Smooth muscle cell (in vitro differentiated cells): ENCODE results near the gene PIK3R5. TPM values are rescaled to one million over a fixed set of nuclear protein-coding genes. Genes with fewer than 3 reads are reported as not detected.

Experiments used
- DNase-seq: peaks from one replicate; lab custom pipeline; 2025; ENCODE audit not compliant: unreplicated experiment; lab: John Stamatoyannopoulos, UW
- H2AFZ ChIP-seq: fragments of 200-600 bp; sonication (generic); 2 replicates; pipeline ENCODE4 v1.6.0; 2016; ENCODE audit warnings: antibody characterized with exemption, low read depth, mild to moderate bottlenecking
- H3F3A ChIP-seq: fragments of 200-600 bp; sonication (generic); 2 replicates; pipeline ENCODE4 v1.6.0; 2017; ENCODE audit warnings: antibody characterized with exemption, low read depth
- H3K27ac ChIP-seq: fragments of 200-600 bp; sonication (generic); 2 replicates; pipeline ENCODE4 v1.5.1; 2016; ENCODE audit warnings: low read depth, mild to moderate bottlenecking
- H3K27me3 ChIP-seq: fragments of 200-600 bp; sonication (generic); 2 replicates; pipeline ENCODE4 v1.6.1; 2016; ENCODE audit warnings: low read depth, mild to moderate bottlenecking
- H3K36me3 ChIP-seq: fragments of 200-600 bp; sonication (generic); 2 replicates; pipeline ENCODE4 v1.5.1; 2016; ENCODE audit warnings: low read depth
- H3K4me1 ChIP-seq: fragments of 200-600 bp; sonication (generic); 2 replicates; pipeline ENCODE4 v1.5.1; 2016; ENCODE audit warnings: low read depth
- H3K4me2 ChIP-seq: fragments of 200-600 bp; sonication (generic); 2 replicates; pipeline ENCODE4 v1.6.0; 2016; ENCODE audit warnings: mild to moderate bottlenecking
- H3K4me3 ChIP-seq: fragments of 200-600 bp; sonication (generic); 2 replicates; pipeline ENCODE4 v1.5.1; 2016; ENCODE audit warnings: mild to moderate bottlenecking
- H3K79me2 ChIP-seq: fragments of 200-600 bp; sonication (generic); 2 replicates; pipeline ENCODE4 v1.6.0; 2016; ENCODE audit warnings: low read depth, mild to moderate bottlenecking
- H3K9ac ChIP-seq: fragments of 200-600 bp; sonication (generic); 2 replicates; pipeline ENCODE4 v1.6.0; 2016; ENCODE audit warnings: low read depth
- H3K9me3 ChIP-seq: fragments of 200-600 bp; sonication (generic); replicated peaks from 2 replicates; pipeline ENCODE4 v1.5.1; 2016; ENCODE audit warnings: low read depth
- H4K20me1 ChIP-seq: fragments of 200-600 bp; sonication (generic); 2 replicates; pipeline ENCODE4 v1.6.0; 2016; ENCODE audit warnings: low read depth
- WGBS: methylation state at CpG from one replicate; pipeline ENCODE4 v1.1.7; 2016; ENCODE audit warnings: low lambda C conversion rate; 5-methylcytosine and 5-hydroxymethylcytosine counted together
- polyA plus RNA-seq: library from polyadenylated mRNA; unstranded; fragments of >200 nt; fragmentation: Nextera tagmentation; extraction: Ambion mirVana; gene quantifications from 2 replicates; pipeline ENCODE4 v1.2.1, GENCODE V29; 2016
- total RNA-seq: library from RNA; depleted of rRNA; stranded (reverse); fragments of >200 nt; gene quantifications from 2 replicates; pipeline ENCODE4 v1.2.3, GENCODE V29; 2014
- TF ChIP-seq, protein P1 (sequence below): fragments of 200-600 bp; sonication (generic); IDR thresholded peaks from 2 replicates; pipeline ENCODE4 v1.5.1; 2017; ENCODE audit warnings: borderline replicate concordance, mild to moderate bottlenecking, antibody characterized with exemption; ENCODE audit not compliant: insufficient read depth, poor library complexity, severe bottlenecking

The PIK3R5 gene
- total and polyA plus RNA-seq, 2 experiments from 2014 or later: not detected

GRCh38 chr17:8912084-8912981 lies 53.2 kb downstream of the PIK3R5 start:
- Histone ChIP-seq H3F3A (no peaks in the 10 kb centered on the region), H3K27me3 (peaks cover 5% of the 10 kb centered on the region), H2AFZ (no peak overlapping the region), H3K4me3 (no peak overlapping the region), H3K79me2 (no peaks in the 10 kb centered on the region), H3K4me1 (no peaks in the 10 kb centered on the region), H3K9me3 (no peaks in the 10 kb centered on the region), H4K20me1 (no peaks in the 10 kb centered on the region), H3K36me3 (no peaks in the 10 kb centered on the region), H3K27ac (no peak overlapping the region), H3K9ac (no peak overlapping the region), H3K4me2 (no peak overlapping the region)
- TF ChIP-seq, protein P1, sequence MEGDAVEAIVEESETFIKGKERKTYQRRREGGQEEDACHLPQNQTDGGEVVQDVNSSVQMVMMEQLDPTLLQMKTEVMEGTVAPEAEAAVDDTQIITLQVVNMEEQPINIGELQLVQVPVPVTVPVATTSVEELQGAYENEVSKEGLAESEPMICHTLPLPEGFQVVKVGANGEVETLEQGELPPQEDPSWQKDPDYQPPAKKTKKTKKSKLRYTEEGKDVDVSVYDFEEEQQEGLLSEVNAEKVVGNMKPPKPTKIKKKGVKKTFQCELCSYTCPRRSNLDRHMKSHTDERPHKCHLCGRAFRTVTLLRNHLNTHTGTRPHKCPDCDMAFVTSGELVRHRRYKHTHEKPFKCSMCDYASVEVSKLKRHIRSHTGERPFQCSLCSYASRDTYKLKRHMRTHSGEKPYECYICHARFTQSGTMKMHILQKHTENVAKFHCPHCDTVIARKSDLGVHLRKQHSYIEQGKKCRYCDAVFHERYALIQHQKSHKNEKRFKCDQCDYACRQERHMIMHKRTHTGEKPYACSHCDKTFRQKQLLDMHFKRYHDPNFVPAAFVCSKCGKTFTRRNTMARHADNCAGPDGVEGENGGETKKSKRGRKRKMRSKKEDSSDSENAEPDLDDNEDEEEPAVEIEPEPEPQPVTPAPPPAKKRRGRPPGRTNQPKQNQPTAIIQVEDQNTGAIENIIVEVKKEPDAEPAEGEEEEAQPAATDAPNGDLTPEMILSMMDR: no peak
- DNase-seq: no peak
- whole genome bisulfite sequencing: 93% methylated on average over 18 of the region's 18 CpGs

GRCh38 chr17:8910969-8911604 lies 54.4 kb downstream of the PIK3R5 start:
- Histone ChIP-seq H4K20me1 (no peaks in the 10 kb centered on the region), H3K9ac (no peak overlapping the region), H3K4me1 (no peaks in the 10 kb centered on the region), H3K36me3 (no peaks in the 10 kb centered on the region), H3K79me2 (no peaks in the 10 kb centered on the region), H3F3A (no peaks in the 10 kb centered on the region), H3K4me2 (no peak overlapping the region), H3K9me3 (no peaks in the 10 kb centered on the region), H3K4me3 (no peak overlapping the region), H2AFZ (no peak overlapping the region), H3K27me3 (peaks cover 5% of the 10 kb centered on the region), H3K27ac (no peak overlapping the region)
- 87% methylated on average over 18 of the region's 18 CpGs for WGBS
- TF ChIP-seq, protein P1: no peak
- DNase-seq: no peak

DNA sequence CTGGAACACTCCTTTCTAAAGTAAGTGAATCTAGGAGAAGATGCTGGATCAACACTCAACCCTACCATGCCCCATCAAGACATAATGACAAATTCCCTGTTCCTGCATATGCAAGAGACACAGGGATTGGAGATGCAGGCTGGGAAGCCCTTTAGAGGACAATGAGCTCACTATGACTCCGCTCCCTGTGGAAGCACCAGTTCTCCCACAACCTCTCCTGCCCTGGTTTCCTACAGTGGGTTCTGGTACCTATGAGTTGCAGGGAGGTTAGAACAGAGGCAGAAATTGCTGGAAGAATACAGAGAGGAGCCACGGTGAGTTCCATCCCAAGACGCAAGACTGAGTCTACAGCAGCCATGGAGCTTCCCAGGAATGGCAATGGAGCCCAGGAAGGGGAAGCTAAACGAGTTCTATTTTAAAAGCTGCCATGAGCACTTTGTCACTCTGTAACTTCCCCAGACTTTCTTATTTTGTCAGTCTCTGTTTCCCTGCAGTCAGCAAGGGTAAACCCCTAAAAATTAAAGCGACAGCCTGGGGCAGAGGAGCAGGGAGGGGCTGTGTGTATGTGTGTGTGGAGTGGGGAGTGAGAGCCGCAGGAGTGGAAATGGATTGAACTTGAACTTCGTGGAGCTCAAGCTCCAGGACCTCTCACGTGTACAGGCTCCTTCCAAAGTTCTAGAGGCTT lies 55.8 kb downstream of the PIK3R5 start:
- H3K9ac ChIP-seq: no peak overlapping the region
- peaks cover 5% of the 10 kb centered on the region for H3K27me3 ChIP-seq
- WGBS: 87% methylated on average over 8 of the region's 8 CpGs
- no peak overlapping the region for H3K4me3 ChIP-seq
- H3K27ac ChIP-seq: no peak overlapping the region
- H3K79me2 ChIP-seq: no peaks in the 10 kb centered on the region
- H4K20me1 ChIP-seq: no peaks in the 10 kb centered on the region
- TF ChIP-seq, protein P1: no peak
- H3K9me3 ChIP-seq: no peaks in the 10 kb centered on the region
- no peak for DNase-seq
- H3K4me1 ChIP-seq: no peaks in the 10 kb centered on the region
- H3K36me3 ChIP-seq: no peaks in the 10 kb centered on the region
- H3F3A ChIP-seq: no peaks in the 10 kb centered on the region
- no peak overlapping the region for H2AFZ ChIP-seq
- H3K4me2 ChIP-seq: no peak overlapping the region
